Measurements from ENCODE around the gene ERCC6L2.

ERCC6L2 gene

DNA sequence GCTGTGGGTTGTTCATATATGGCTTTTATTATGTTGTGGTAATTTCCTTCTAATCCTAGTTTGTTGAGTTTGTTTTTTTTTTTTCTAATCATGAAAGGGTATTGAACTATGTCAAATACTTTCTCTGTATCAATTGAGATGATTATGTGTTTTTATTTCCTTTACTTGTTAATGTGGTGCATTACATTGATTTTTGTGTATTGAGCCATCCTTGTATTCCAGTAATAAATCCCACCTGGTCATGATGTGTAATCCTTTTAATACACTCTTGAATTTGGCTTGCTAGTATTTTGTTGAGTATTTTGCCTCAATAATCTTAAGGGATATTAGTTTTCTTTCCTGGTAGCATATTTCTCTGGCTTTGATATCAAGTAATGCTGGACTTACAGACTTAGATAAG lies 13.1 kb upstream of the ERCC6L2 start:
- no peak for DNase-seq (ENCODE audit: low read depth, low spot score)

GRCh38 chr9:95864852-95865580 lies 10.5 kb upstream of the ERCC6L2 start:
- no peak for DNase-seq (ENCODE audit: low read depth, low spot score)

DNA sequence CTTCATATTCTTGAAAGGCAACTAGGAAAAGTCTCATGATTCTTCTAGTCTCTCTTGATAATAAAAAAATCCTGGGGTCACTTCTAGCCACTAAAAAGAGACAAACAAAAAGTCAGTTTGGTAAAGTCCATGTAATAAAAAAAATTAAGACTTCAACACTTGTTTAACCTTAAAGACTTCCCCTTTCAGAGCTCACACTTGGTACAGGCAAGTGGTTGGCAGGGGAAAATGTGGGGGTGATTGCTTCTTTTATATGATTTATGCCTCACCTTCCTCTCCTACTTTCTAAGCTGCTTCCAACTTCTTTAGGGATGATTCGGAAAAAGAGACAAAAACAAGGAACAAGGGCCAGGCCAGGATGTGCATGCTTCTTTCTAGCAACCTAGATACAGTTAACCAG lies 5.1 kb upstream of the ERCC6L2 start:
- DNase-seq (ENCODE audit: low read depth, low spot score): no peak

- DNase-seq (ENCODE audit: low read depth, low spot score): no peak
Observed at GRCh38 chr9:95870906-95871305, 4.6 kb upstream of the ERCC6L2 start.

DNA sequence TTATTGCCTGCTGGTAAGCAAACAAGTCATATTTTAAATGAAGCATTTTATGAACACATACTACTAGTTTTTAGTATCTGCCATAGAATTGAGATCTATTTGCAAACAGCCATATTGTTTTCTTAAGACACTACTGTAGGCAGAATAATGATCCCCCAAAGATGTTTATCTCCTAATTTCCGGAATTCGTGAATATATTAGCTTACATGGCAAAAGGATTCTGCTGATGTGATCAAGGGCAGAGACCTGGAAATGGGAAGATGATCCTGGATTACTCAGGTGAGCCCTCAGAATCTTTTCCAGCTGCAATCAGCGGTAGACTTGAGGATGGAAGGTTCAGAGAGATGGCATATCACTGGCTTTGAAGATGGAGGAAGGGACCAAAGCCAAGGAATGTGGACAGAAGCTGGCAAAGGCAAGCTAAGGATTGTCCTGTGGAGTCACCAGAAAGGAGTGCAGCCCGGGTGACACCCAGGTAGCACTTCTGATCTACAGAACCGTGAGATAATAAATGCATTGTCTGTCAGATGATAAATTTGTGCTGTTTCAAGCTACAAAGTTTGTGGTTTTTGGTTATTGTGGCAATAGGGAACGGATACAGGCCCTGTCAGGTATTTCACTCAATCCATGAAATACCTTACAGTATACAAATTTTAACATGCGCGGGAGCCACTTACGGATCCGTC lies 1.0 kb upstream of the ERCC6L2 start:
- no peak for DNase-seq (ENCODE audit: low read depth, low spot score)

DNA sequence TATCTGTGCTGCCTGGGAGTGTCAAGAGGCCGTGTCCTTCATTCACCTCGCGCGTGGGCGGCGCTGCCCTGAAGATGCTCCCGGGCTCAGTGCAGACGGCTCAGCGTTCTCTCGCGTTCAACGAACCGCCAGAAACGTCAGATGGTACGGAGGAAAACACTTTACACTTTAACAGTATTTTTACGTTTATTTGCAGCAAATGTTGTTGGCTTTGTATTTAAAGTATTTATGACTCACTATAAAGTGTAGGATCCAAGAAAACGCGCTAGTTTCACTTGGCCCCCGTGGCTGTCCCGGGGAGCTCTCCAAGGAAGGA lies 544 bp upstream of the ERCC6L2 start:
- no peak for DNase-seq (ENCODE audit: low read depth, low spot score)

GRCh38 chr9:95876138-95876444 lies 600 bp downstream of the ERCC6L2 start:
- DNase-seq (ENCODE audit: low read depth, low spot score): no peak

- DNase-seq (ENCODE audit: low read depth, low spot score): no peak
Observed at GRCh38 chr9:95876595-95876994, 1.1 kb downstream of the ERCC6L2 start.

DNA sequence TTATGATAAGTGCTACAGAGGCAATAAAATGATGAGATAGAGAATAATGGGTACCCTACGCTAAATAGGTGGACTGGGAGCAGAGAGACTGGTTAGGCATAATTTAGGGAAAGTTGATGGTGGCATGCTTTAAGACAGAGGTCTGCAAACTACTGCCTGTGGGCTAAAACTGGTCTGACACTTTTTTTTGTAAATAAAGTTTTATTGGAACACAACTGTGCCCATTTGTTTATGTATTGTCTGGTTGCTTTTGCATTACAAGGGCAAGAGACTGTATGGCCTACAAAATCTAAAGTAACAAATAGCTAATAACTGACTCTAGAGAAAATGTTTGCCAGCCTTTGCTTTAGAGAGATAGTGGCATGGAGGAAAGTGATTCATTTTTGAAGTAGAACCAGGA lies 2.5 kb downstream of the ERCC6L2 start:
- no peak for DNase-seq (ENCODE audit: low read depth, low spot score)

DNA sequence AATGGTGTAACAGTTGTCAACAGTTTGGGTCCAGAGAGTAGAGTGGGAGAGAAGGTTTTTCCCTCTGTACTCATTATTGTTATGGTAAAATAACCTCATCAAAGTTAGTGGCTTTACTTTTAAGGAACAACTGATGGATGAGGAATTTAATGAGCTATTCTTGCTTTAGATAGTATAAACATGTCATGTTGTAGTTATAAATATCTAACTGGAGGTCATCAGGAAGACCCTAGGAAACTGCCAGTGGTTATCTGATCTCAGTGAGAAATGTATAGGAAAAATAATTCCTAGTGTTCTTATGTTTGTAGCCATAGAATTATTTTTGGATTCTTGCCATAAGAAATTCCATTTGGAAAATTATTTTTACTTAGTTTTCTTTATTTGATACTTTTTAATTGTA lies 4.1 kb downstream of the ERCC6L2 start:
- no peak for DNase-seq (ENCODE audit: low read depth, low spot score)

- DNase-seq (ENCODE audit: low read depth, low spot score): no peak
Observed at GRCh38 chr9:95880021-95880690, 4.7 kb downstream of the ERCC6L2 start.

DNA sequence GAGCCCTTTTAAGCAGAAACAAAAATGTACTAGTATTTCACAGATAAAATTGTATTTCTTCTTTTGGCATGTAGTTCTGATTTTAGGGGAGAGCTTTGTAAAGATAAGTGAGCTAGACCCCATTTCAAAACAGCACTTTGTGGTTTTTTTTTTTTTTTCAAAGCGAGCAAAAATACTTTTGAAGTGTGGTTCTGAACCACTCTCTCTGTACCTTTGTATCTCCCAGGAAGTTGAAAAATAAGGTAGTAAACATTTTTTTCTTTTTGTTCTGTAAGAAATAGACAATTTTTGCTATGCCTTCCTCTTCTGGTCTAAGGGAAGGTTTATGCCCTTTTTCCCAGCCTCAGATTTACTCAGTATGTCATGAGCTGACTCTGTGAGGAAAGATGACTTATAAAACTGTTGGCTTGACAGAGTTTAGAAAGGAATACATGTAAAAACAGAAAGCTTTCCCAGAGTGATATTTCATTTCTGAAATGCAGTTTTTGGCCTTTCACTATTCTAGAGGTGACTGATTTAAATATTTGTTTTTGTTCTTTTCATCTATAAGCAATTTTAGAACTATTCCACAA lies 12.5 kb downstream of the ERCC6L2 start:
- no peak for DNase-seq (ENCODE audit: low read depth, low spot score)

GRCh38 chr9:95890594-95890993 lies 15.1 kb downstream of the ERCC6L2 start:
- no peak for DNase-seq (ENCODE audit: low read depth, low spot score)

DNA sequence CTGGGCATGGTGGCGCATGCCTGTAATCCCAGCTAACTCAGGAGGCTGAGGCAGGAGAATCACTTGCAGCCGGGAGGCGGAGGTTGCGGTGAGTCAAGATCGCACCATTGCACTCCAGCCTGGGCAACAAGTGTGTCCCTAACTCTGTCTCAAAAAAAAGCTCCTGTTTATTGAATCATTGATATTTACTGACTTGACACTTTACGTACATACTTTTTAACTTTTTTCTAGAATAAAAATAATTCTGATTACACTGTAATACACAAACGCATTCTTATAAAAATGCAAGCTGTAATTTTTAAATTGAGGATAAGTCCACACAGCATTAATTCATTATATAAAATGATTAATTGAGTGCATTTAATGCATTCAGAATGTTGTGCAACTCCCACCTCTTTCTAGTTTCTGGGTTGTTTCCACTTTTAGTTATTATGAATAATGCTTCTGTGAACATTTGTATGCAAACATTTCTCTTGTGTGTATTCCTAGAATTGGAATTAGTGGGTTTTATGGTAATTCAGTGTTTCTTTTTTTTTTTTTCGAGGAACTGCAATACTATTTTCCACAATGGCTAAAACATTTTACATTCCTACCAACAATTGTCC lies 15.7 kb downstream of the ERCC6L2 start:
- no peak for DNase-seq (ENCODE audit: low read depth, low spot score)

GRCh38 chr9:95892690-95893089 lies 17.2 kb downstream of the ERCC6L2 start:
- no peak for DNase-seq (ENCODE audit: low read depth, low spot score)

DNA sequence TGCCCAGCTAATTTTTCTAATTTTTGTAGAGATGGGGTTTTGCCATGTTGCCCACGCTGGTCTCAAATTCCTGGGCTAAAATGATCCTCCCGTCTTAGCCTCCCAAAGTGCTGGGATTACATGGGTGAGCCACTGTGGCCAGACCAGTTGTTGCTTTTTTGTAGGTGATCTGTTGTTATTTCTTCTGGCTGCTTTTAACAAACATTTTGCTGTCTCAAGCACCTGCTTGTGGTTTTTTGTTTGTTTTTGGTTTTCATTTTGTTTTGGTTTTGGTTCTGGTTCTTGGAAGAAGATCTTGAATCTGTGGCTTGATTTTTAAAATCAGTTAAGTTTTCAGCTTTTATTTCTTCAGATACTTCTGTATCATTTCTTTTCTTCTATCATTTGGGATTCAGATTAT lies 21.1 kb downstream of the ERCC6L2 start:
- DNase-seq (ENCODE audit: low read depth, low spot score): no peak

DNA sequence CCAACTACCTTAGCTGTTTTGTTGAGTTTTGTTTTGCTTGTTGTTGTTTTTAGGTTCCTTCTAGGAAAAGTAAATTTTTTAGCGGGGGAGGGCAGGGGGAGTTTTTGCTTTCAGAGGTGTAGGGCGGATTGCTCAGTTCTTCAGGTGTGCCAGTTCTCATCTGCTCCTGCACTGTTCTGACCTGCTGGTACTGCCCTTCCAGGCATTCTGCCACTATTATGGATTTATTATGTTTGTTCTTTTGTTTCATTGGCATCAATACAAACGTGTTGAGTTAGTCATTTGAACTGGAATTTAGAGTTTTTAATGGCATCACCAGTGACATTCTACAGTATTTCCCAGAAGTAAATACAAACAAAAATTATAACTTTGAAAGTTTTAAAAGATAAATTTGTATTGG lies 26.0 kb downstream of the ERCC6L2 start:
- no peak for DNase-seq (ENCODE audit: low read depth, low spot score)

DNA sequence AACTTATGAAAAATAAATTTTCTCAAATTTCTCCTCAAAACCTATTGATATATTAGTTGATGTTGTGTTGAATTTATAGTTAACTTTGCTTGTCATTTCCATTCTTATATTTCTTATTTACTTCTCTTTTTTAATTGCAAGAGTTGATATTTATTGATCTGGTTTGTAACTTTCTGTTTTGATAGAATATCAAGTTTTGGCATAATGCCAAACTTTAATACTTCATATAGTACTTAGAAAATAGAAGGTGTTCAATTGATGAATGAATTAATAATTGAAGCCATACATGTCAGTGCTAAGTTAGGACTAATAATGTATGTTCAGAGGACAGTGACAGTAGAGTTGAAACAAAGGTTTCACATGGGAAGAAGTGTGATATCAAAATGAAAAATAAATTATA lies 27.9 kb downstream of the ERCC6L2 start:
- DNase-seq (ENCODE audit: low read depth, low spot score): no peak

DNA sequence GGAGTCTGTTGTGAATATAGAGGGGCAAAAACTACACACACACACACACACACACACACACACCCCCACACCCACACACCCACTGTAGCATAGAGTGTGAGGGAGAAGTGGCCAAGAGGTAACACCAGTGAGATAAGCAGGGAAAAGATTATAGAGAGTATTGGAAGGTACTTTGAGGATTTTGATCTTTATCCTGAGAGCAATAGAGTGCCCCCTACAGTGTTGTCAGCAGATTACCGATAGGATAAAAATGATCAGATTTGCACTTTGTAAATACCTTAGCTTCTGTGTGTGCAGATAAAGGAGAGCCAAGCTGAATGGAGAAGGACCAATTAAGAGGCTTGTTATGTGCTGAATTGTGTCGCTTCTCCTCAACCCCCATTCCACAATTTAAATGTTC lies 32.3 kb downstream of the ERCC6L2 start:
- no peak for DNase-seq (ENCODE audit: low read depth, low spot score)

DNA sequence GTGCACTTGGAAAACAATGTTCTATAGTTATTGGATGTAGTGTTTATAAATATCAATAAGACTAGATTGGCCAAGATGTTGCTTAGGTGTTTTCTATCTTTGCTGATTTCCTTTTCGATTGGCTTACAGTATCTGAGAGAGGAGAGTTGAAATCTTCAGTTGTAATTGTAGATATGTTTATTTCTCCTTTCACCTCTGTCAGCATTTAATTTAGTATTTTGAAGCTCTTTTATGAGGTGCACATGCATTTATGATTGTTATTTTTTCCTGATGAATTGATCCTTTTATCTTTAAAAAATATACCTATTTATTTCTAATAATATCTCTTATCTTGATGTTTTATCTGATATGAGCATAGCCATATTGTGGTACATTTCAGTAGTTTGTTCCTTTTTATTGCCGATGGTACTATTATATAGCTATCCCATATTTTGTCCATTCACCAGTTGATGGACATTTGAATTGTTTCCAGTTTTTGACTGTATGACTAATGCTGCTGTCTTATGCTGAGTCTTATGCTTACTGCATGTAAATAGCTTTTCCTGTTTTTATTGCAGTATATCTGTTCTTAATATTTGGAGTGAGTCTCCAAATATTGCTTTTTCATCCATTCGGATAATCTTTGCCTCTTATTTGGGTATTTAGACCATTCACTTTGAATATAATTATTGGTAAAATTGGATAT lies 34.7 kb downstream of the ERCC6L2 start:
- no peak for DNase-seq (ENCODE audit: low read depth, low spot score)

- no peak for DNase-seq (ENCODE audit: low read depth, low spot score)
Observed at GRCh38 chr9:95910770-95911340, 35.4 kb downstream of the ERCC6L2 start.

DNA sequence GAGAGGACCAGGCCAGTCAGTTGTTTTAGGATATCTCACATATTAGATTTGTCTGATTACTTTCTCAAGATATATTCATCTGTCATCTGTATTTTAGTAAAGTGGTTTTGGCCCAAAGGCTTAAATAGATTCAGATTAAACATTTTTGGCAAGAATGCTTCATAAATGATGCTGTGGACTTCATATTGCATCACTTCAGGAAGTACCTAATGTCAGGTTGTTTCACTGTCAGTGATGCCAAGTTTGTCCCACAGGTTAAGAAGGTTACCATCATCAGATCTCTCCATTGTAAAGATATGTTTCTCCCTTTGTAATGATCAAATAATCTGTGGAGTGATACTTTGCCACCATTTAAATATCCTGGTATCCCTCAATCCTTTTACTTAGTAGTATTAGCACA lies 37.3 kb downstream of the ERCC6L2 start:
- DNase-seq (ENCODE audit: low read depth, low spot score): no peak

Measured in iPS DF 19.7 (cell line).